HG02885 (cell line): Measurements from ENCODE around the gene SLC26A1.

Experiments
- ATAC-seq: cut with Tn5 transposase; IDR thresholded peaks from one replicate; pipeline ENCODE4 v1.9.1; 2021; ENCODE audit warnings: mild to moderate bottlenecking; ENCODE audit not compliant: unreplicated experiment, poor library complexity

The SLC26A1 gene

GRCh38 chr4:1014291-1015167 is 21.3 kb upstream of the SLC26A1 start:
- no peak for ATAC-seq

- ATAC-seq, result no peak
These were observed 20.2 kb upstream of the SLC26A1 start for GRCh38 chr4:1013225-1014073.

GRCh38 chr4:1012034-1012739 is 19.0 kb upstream of the SLC26A1 start:
- ATAC-seq, result no peak

- ATAC-seq, result peak; percentile 7
These were observed 18.4 kb upstream of the SLC26A1 start for GRCh38 chr4:1011666-1012033.

- peak; percentile 45 for ATAC-seq
These were observed 17.9 kb upstream of the SLC26A1 start, which contains the start of gene FGFRL1 for GRCh38 chr4:1011022-1011665. Gene FGFRL1 (plus strand): TSS chr4:1011626. CDS start chr4:1012486, 860 bp downstream.

- ATAC-seq, result peak; percentile 1
These were observed 17.3 kb upstream of the SLC26A1 start for GRCh38 chr4:1010395-1011021.

- peak; percentile 53 for ATAC-seq
These were observed 16.6 kb upstream of the SLC26A1 start for GRCh38 chr4:1009542-1010394.

- peak; percentile 12 for ATAC-seq
These were observed 15.8 kb upstream of the SLC26A1 start for GRCh38 chr4:1008840-1009541.

- no peak for ATAC-seq
These were observed 13.7 kb upstream of the SLC26A1 start for GRCh38 chr4:1006856-1007255.

- ATAC-seq, result no peak
These were observed 11.6 kb upstream of the SLC26A1 start for GRCh38 chr4:1004557-1005485.

GRCh38 chr4:1004071-1004418 is 10.8 kb upstream of the SLC26A1 start:
- ATAC-seq, result no peak

- no peak for ATAC-seq
These were observed 10.3 kb upstream of the SLC26A1 start for GRCh38 chr4:1003271-1004070.

GRCh38 chr4:1002631-1003251 is 9.5 kb upstream of the SLC26A1 start:
- no peak for ATAC-seq

GRCh38 chr4:1002131-1002630 is 9.0 kb upstream of the SLC26A1 start:
- ATAC-seq, result no peak

- ATAC-seq, result no peak
These were observed 8.4 kb upstream of the SLC26A1 start for GRCh38 chr4:1001561-1002130.
